Ascending aorta (tissue), 2 donors: ENCODE measurements around the gene DOCK3. TPM values are rescaled to one million over a fixed set of nuclear protein-coding genes. Genes with fewer than 3 reads are reported as not detected.
"Not testable (repeated sequence)": the region's sequence is repeated elsewhere in the genome, so short reads cannot be mapped to it uniquely, and the experiment has no call there.

ENCODE experiments used
- DNase-seq, 2 donors: peaks; one replicate each; pipeline ENCODE4 v3.0.0-alpha.2; 2019; ENCODE audit warnings: low spot score in 2 of 2
- H3K27ac ChIP-seq, 2 donors: fragments of 200-600 bp; sonication (generic); one replicate each; pipeline ENCODE4 v1.5.1; 2016 to 2017; ENCODE audit warnings: mild to moderate bottlenecking in 1 of 2
- H3K27me3 ChIP-seq: fragments of 200-600 bp; sonication (generic); one replicate; pipeline ENCODE4 v1.5.1; 2017
- H3K36me3 ChIP-seq, 2 donors: fragments of 200-600 bp; sonication (generic); one replicate each; pipeline ENCODE4 v1.5.1; 2016
- H3K4me1 ChIP-seq, 2 donors: fragments of 200-600 bp; sonication (generic); one replicate each; pipeline ENCODE4 v1.5.1; 2016 to 2017; ENCODE audit warnings: mild to moderate bottlenecking in 1 of 2
- H3K4me3 ChIP-seq, 2 donors: fragments of 200-600 bp; sonication (generic); one replicate each; pipeline ENCODE4 v1.5.1; 2016 to 2017; ENCODE audit warnings: mild to moderate bottlenecking in 1 of 2
- H3K9me3 ChIP-seq, 2 donors: fragments of 200-600 bp; sonication (generic); one replicate each; pipeline ENCODE4 v1.5.1; 2016
- CTCF ChIP-seq, 3 experiments: fragments of 200-600 bp in 2 of 3; fragments of 450-650 bp in 1 of 3; sonication (generic) in 2 of 3; IDR thresholded peaks; one replicate each; pipeline ENCODE4 v1.5.1; 2016 to 2019; ENCODE audit warnings: antibody characterized with exemption in 3 of 3, mild to moderate bottlenecking in 1 of 3, moderate library complexity in 1 of 3
- intact Hi-C: fragments of 100-400 bp; cut with DNase I; formaldehyde crosslinking; loops from one replicate; pipeline ENCODE4 v1.15.1; 2023
- total RNA-seq: library from RNA; depleted of rRNA; stranded (reverse); fragments of >200 nt; gene quantifications from one replicate; pipeline ENCODE4 v1.1.0, GENCODE V29; 2016

Gene DOCK3
- total RNA-seq, 1 donor from 2014 or later = 3.9 TPM

- H3K4me3 ChIP-seq = no peak overlapping the region
- intact Hi-C loops = no loop called here
- no peak overlapping the region for H3K27ac ChIP-seq
- peaks cover 0 to 13% of the 10 kb centered on the region in 2 donors for H3K9me3 ChIP-seq
- TF ChIP-seq CTCF (IDR thresholded peaks at IDR 0.05) = no peak
- no peaks in the 10 kb centered on the region for H3K36me3 ChIP-seq
- H3K27me3 ChIP-seq = no peaks in the 10 kb centered on the region
- no peak for DNase-seq
- no peaks in the 10 kb centered on the region for H3K4me1 ChIP-seq
These were observed 608.7 kb downstream of the DOCK3 start for GRCh38 chr3:51283421-51283820.

GRCh38 chr3:51295625-51296024, 620.9 kb downstream of the DOCK3 start:
- Histone ChIP-seq H3K4me3 (no peak overlapping the region), H3K36me3 (no peaks in the 10 kb centered on the region), H3K27me3 (no peaks in the 10 kb centered on the region), H3K4me1 (no peaks in the 10 kb centered on the region), H3K27ac (no peak overlapping the region), H3K9me3 (peaks cover 0 to 4% of the 10 kb centered on the region in 2 donors)
- no peak for DNase-seq
- intact Hi-C loops = no loop called here
- TF ChIP-seq CTCF (IDR thresholded peaks at IDR 0.05) = no peak

GRCh38 chr3:51297333-51297732, 622.6 kb downstream of the DOCK3 start:
- Histone ChIP-seq H3K4me1 (no peaks in the 10 kb centered on the region), H3K27ac (no peak overlapping the region), H3K4me3 (no peak overlapping the region), H3K9me3 (peaks cover 0 to 2% of the 10 kb centered on the region in 2 donors), H3K27me3 (no peaks in the 10 kb centered on the region), H3K36me3 (no peaks in the 10 kb centered on the region)
- intact Hi-C loops = no loop called here
- TF ChIP-seq CTCF (IDR thresholded peaks at IDR 0.05) = no peak
- no peak for DNase-seq

GRCh38 chr3:51304230-51304629, 629.5 kb downstream of the DOCK3 start:
- no peak overlapping the region for H3K4me3 ChIP-seq
- H3K36me3 ChIP-seq = no peaks in the 10 kb centered on the region
- H3K27me3 ChIP-seq = no peaks in the 10 kb centered on the region
- TF ChIP-seq CTCF (IDR thresholded peaks at IDR 0.05) = no peak
- intact Hi-C loops = no loop called here
- H3K9me3 ChIP-seq = peaks cover 0 to 6% of the 10 kb centered on the region in 2 donors
- H3K27ac ChIP-seq = no peak overlapping the region
- no peak for DNase-seq
- H3K4me1 ChIP-seq = no peaks in the 10 kb centered on the region

- no peak overlapping the region for H3K4me3 ChIP-seq
- DNase-seq = no peak
- intact Hi-C loops = no loop called here
- H3K9me3 ChIP-seq = peaks cover 0 to 6% of the 10 kb centered on the region in 2 donors
- H3K27ac ChIP-seq = no peak overlapping the region
- no peaks in the 10 kb centered on the region for H3K4me1 ChIP-seq
- H3K27me3 ChIP-seq = no peaks in the 10 kb centered on the region
- H3K36me3 ChIP-seq = no peaks in the 10 kb centered on the region
- no peak for TF ChIP-seq CTCF (IDR thresholded peaks at IDR 0.05)
These were observed 631.4 kb downstream of the DOCK3 start for GRCh38 chr3:51306093-51306492.

GRCh38 chr3:51307458-51307857, 632.7 kb downstream of the DOCK3 start:
- DNase-seq = no peak
- Histone ChIP-seq H3K27ac (no peak overlapping the region), H3K27me3 (no peaks in the 10 kb centered on the region), H3K4me1 (no peaks in the 10 kb centered on the region), H3K4me3 (no peak overlapping the region), H3K9me3 (peaks cover 0 to 6% of the 10 kb centered on the region in 2 donors), H3K36me3 (no peaks in the 10 kb centered on the region)
- no peak for TF ChIP-seq CTCF (IDR thresholded peaks at IDR 0.05)
- intact Hi-C loops = no loop called here

- DNase-seq, H3K9me3 ChIP-seq: not testable (repeated sequence)
These were observed 633.3 kb downstream of the DOCK3 start for GRCh38 chr3:51307945-51308607.

More at GRCh38 chr3:51307945-51308607, 633.3 kb downstream of the DOCK3 start:
- H3K27me3 ChIP-seq, intact Hi-C loops, H3K36me3 ChIP-seq, H3K27ac ChIP-seq, H3K4me1 ChIP-seq, H3K4me3 ChIP-seq: not testable (repeated sequence)
